ENCODE data around the gene GNA12. TPM values are rescaled to one million over a fixed set of nuclear protein-coding genes. Genes with fewer than 3 reads are reported as not detected.

The GNA12 gene
- polyA plus RNA-seq, 1 donor (not counting 4 experiments of a cell fraction or from before 2014, with no cell fraction given): 35.5 TPM

- TF ChIP-seq, protein P1, sequence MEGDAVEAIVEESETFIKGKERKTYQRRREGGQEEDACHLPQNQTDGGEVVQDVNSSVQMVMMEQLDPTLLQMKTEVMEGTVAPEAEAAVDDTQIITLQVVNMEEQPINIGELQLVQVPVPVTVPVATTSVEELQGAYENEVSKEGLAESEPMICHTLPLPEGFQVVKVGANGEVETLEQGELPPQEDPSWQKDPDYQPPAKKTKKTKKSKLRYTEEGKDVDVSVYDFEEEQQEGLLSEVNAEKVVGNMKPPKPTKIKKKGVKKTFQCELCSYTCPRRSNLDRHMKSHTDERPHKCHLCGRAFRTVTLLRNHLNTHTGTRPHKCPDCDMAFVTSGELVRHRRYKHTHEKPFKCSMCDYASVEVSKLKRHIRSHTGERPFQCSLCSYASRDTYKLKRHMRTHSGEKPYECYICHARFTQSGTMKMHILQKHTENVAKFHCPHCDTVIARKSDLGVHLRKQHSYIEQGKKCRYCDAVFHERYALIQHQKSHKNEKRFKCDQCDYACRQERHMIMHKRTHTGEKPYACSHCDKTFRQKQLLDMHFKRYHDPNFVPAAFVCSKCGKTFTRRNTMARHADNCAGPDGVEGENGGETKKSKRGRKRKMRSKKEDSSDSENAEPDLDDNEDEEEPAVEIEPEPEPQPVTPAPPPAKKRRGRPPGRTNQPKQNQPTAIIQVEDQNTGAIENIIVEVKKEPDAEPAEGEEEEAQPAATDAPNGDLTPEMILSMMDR (optimal IDR thresholded peaks at IDR 0.05 in 1 of 3, IDR thresholded peaks at IDR 0.05 in 1 of 3, conservative IDR thresholded peaks at IDR 0.05 in 1 of 3; ENCODE audit: extremely low read depth in 1 of 3, insufficient read depth in 2 of 3, low read length in 3 of 3): no peak
- no peaks in the 10 kb centered on the region for H3K4me1 ChIP-seq (ENCODE audit: control insufficient read depth, extremely low read depth, insufficient read depth, low read length)
- FAIRE-seq: no peak
- no peaks in the 10 kb centered on the region for H3K36me3 ChIP-seq (ENCODE audit: control insufficient read depth in 2 of 2, extremely low read depth in 1 of 2, insufficient read depth in 2 of 2, low read length in 2 of 2)
- H3K27ac ChIP-seq (ENCODE audit: control insufficient read depth, insufficient read depth, low read length): no peak overlapping the region
- DNase-seq (ENCODE audit: low read depth, low spot score): no peak
- no peaks in the 10 kb centered on the region for H3K9me3 ChIP-seq (ENCODE audit: control insufficient read depth, low read depth, low read length)
- H3K27me3 ChIP-seq (ENCODE audit: control insufficient read depth, extremely low read depth, insufficient read depth, low read length): peaks cover 18% of the 10 kb centered on the region
- H3K9me1 ChIP-seq (ENCODE audit: control insufficient read depth, extremely low read depth, insufficient read depth, low read length): no peaks in the 10 kb centered on the region
- no peaks in the 10 kb centered on the region for H3K79me2 ChIP-seq (ENCODE audit: control insufficient read depth, insufficient read depth, low read length)
- H4K20me1 ChIP-seq (ENCODE audit: control insufficient read depth, extremely low read depth, insufficient read depth, low read length): no peaks in the 10 kb centered on the region
- H3K4me3 ChIP-seq (ENCODE audit: control insufficient read depth in 2 of 3, extremely low read depth in 1 of 3, insufficient read depth in 2 of 3, low read depth in 1 of 3, low read length in 3 of 3): no peak overlapping the region
- H3K4me2 ChIP-seq (ENCODE audit: control insufficient read depth, extremely low read depth, insufficient read depth, low read depth, low read length): no peak overlapping the region
- H3K9ac ChIP-seq (ENCODE audit: control insufficient read depth, extremely low read depth, insufficient read depth, low read length): no peak overlapping the region
- no peak overlapping the region for H2AFZ ChIP-seq (ENCODE audit: control insufficient read depth, low read length)
- dilution Hi-C loops (cut with MboI; ENCODE audit: extremely low pct_ligation_motif_present, low sequenced_read_pairs): no loop called here
These were observed 48.4 kb upstream of the GNA12 start for GRCh38 chr7:2892549-2892948.

DNA sequence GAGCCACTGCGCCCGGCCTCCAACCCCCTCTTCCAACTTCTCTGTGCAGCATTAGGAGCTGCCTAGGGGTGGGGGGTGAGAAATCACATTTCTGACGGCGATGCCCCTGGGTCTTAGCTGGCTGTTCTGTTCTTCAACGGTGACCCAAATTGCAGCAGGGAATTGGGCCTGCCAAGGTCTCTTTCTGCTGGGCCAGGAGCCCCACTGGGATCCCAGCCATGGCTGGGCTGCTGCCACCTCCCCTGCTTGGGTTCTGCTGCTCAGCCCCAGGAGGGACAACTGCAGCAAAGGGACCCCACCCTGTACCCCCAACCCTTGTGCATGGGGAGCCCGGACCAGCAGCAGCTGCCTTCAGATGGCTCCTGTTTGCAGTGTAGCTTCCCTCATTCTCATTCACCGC, 43.7 kb upstream of the GNA12 start:
- H3K9ac ChIP-seq (ENCODE audit: control insufficient read depth, extremely low read depth, insufficient read depth, low read length): no peak overlapping the region
- no peak for FAIRE-seq
- H3K4me1 ChIP-seq (ENCODE audit: control insufficient read depth, extremely low read depth, insufficient read depth, low read length): peaks cover 4% of the 10 kb centered on the region
- DNase-seq (ENCODE audit: low read depth, low spot score): no peak
- TF ChIP-seq, protein P1 (optimal IDR thresholded peaks at IDR 0.05 in 1 of 3, IDR thresholded peaks at IDR 0.05 in 1 of 3, conservative IDR thresholded peaks at IDR 0.05 in 1 of 3; ENCODE audit: extremely low read depth in 1 of 3, insufficient read depth in 2 of 3, low read length in 3 of 3): no peak
- no peak for TF ChIP-seq EZH2 (IDR thresholded peaks at IDR 0.05; ENCODE audit: low read length)
- H2AFZ ChIP-seq (ENCODE audit: control insufficient read depth, low read length): no peak overlapping the region
- no peaks in the 10 kb centered on the region for H4K20me1 ChIP-seq (ENCODE audit: control insufficient read depth, extremely low read depth, insufficient read depth, low read length)
- no peaks in the 10 kb centered on the region for H3K9me1 ChIP-seq (ENCODE audit: control insufficient read depth, extremely low read depth, insufficient read depth, low read length)
- dilution Hi-C loops (cut with MboI; ENCODE audit: extremely low pct_ligation_motif_present, low sequenced_read_pairs): no loop called here
- H3K36me3 ChIP-seq (ENCODE audit: control insufficient read depth in 2 of 2, extremely low read depth in 1 of 2, insufficient read depth in 2 of 2, low read length in 2 of 2): no peaks in the 10 kb centered on the region
- H3K27me3 ChIP-seq (ENCODE audit: control insufficient read depth, extremely low read depth, insufficient read depth, low read length): peaks cover 7% of the 10 kb centered on the region
- H3K27ac ChIP-seq (ENCODE audit: control insufficient read depth, insufficient read depth, low read length): no peak overlapping the region
- H3K4me3 ChIP-seq (ENCODE audit: control insufficient read depth in 2 of 3, extremely low read depth in 1 of 3, insufficient read depth in 2 of 3, low read depth in 1 of 3, low read length in 3 of 3): no peak overlapping the region
- H3K4me2 ChIP-seq (ENCODE audit: control insufficient read depth, extremely low read depth, insufficient read depth, low read depth, low read length): no peak overlapping the region
- no peaks in the 10 kb centered on the region for H3K9me3 ChIP-seq (ENCODE audit: control insufficient read depth, low read depth, low read length)
- no peaks in the 10 kb centered on the region for H3K79me2 ChIP-seq (ENCODE audit: control insufficient read depth, insufficient read depth, low read length)

Data from keratinocyte (primary cell).